ENCODE data around the gene AHSG. TPM values are rescaled to one million over a fixed set of nuclear protein-coding genes. Genes with fewer than 3 reads are reported as not detected.

AHSG gene
- total and polyA plus RNA-seq, 2 donors (not counting 1 experiment from before 2014, with no cell fraction given), result not detected

DNA sequence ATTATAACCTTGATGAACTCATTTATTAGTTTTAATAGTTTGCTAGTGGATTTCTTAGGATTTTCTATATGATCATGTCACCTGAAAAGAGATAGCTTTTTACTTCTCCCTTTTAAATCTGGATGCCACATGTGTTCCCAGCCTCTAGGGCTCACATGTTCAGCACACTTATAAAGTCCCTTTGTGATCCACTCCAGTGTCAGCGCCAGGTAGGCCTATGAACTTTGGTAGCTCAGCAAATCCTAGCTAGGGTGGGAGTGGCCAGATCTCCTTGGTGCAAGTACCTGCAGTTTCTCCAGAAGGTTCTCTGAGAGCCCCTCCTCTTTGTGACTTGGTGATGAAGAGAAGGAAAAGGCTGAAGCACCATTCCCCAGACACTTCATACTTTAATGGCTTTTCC is 36.0 kb downstream of the AHSG start:
- Histone ChIP-seq H3K9me3 (ENCODE audit: control insufficient read depth, insufficient read depth, low read depth, low read length) (no peaks in the 10 kb centered on the region), H3K4me2 (ENCODE audit: extremely low read depth, insufficient read depth, low read length) (no peak overlapping the region), H3K36me3 (ENCODE audit: control insufficient read depth, insufficient read depth, low read length) (no peaks in the 10 kb centered on the region), H2AFZ (ENCODE audit: low read length) (no peak overlapping the region), H3K9ac (ENCODE audit: insufficient read depth, low read length) (no peak overlapping the region), H3K4me3 (replicated peaks in 1 of 4; ENCODE audit: control extremely low read depth in 1 of 4, insufficient read depth in 1 of 4, low read depth in 3 of 4, low read length in 4 of 4) (no peak overlapping the region), H3K4me1 (ENCODE audit: control insufficient read depth, extremely low read depth, insufficient read depth, low read length) (no peaks in the 10 kb centered on the region), H4K20me1 (ENCODE audit: control insufficient read depth, extremely low read depth, insufficient read depth, low read length) (no peaks in the 10 kb centered on the region), H3K79me2 (ENCODE audit: control insufficient read depth, insufficient read depth, low read length) (no peaks in the 10 kb centered on the region), H3K27me3 (ENCODE audit: control insufficient read depth, insufficient read depth, low read length) (no peaks in the 10 kb centered on the region), H3K27ac (ENCODE audit: insufficient read depth, low read length) (no peak overlapping the region)
- DNase-seq (ENCODE audit: low read depth in 2 of 2), result no peak
- no peak for TF ChIP-seq EZH2 (IDR thresholded peaks at IDR 0.05; ENCODE audit: low read length, missing control alignments)
- TF ChIP-seq, protein P1, sequence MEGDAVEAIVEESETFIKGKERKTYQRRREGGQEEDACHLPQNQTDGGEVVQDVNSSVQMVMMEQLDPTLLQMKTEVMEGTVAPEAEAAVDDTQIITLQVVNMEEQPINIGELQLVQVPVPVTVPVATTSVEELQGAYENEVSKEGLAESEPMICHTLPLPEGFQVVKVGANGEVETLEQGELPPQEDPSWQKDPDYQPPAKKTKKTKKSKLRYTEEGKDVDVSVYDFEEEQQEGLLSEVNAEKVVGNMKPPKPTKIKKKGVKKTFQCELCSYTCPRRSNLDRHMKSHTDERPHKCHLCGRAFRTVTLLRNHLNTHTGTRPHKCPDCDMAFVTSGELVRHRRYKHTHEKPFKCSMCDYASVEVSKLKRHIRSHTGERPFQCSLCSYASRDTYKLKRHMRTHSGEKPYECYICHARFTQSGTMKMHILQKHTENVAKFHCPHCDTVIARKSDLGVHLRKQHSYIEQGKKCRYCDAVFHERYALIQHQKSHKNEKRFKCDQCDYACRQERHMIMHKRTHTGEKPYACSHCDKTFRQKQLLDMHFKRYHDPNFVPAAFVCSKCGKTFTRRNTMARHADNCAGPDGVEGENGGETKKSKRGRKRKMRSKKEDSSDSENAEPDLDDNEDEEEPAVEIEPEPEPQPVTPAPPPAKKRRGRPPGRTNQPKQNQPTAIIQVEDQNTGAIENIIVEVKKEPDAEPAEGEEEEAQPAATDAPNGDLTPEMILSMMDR (conservative IDR thresholded peaks at IDR 0.05 in 1 of 2, IDR thresholded peaks at IDR 0.05 in 1 of 2; ENCODE audit: low read depth in 1 of 2, low read length in 2 of 2), result no peak

DNA sequence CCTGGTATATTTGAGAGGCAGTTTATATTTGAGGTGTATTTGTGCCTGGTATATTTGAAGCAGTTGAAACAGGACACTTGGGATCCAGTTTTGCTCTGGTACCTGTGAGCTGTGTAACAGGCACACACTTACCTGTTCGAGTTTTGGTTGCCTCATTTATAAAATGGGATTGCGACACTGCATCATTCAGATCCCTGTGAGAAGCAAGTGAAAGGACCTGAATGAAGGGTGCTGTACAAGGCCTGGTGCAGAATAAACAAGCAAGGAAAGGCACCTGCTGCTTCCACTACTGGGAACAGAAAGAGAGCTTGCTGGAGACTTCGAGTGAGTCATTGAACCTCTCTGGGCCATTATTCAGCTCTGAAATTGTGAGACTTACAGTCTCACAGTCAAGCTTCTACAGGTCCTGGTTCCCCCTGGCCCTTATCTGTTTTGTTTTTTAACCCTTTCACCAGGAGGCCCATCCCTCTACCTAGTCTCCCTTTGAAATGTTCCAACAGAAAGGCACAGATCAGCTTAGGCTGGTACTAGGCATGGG is 38.9 kb downstream of the AHSG start:
- no peak for DNase-seq (ENCODE audit: low read depth in 2 of 2)
- H4K20me1 ChIP-seq (ENCODE audit: control insufficient read depth, extremely low read depth, insufficient read depth, low read length), result no peaks in the 10 kb centered on the region
- no peaks in the 10 kb centered on the region for H3K36me3 ChIP-seq (ENCODE audit: control insufficient read depth, insufficient read depth, low read length)
- H3K9ac ChIP-seq (ENCODE audit: insufficient read depth, low read length), result no peak overlapping the region
- no peaks in the 10 kb centered on the region for H3K79me2 ChIP-seq (ENCODE audit: control insufficient read depth, insufficient read depth, low read length)
- no peak overlapping the region for H3K4me2 ChIP-seq (ENCODE audit: extremely low read depth, insufficient read depth, low read length)
- H3K27ac ChIP-seq (ENCODE audit: insufficient read depth, low read length), result no peak overlapping the region
- no peaks in the 10 kb centered on the region for H3K9me3 ChIP-seq (ENCODE audit: control insufficient read depth, insufficient read depth, low read depth, low read length)
- H3K4me3 ChIP-seq (replicated peaks in 1 of 4; ENCODE audit: control extremely low read depth in 1 of 4, insufficient read depth in 1 of 4, low read depth in 3 of 4, low read length in 4 of 4), result no peak overlapping the region
- H3K4me1 ChIP-seq (ENCODE audit: control insufficient read depth, extremely low read depth, insufficient read depth, low read length), result no peaks in the 10 kb centered on the region
- H3K27me3 ChIP-seq (ENCODE audit: control insufficient read depth, insufficient read depth, low read length), result no peaks in the 10 kb centered on the region
- TF ChIP-seq, protein P1 (conservative IDR thresholded peaks at IDR 0.05 in 1 of 2, IDR thresholded peaks at IDR 0.05 in 1 of 2; ENCODE audit: low read depth in 1 of 2, low read length in 2 of 2), result no peak
- no peak for TF ChIP-seq EZH2 (IDR thresholded peaks at IDR 0.05; ENCODE audit: low read length, missing control alignments)
- no peak overlapping the region for H2AFZ ChIP-seq (ENCODE audit: low read length)

DNA sequence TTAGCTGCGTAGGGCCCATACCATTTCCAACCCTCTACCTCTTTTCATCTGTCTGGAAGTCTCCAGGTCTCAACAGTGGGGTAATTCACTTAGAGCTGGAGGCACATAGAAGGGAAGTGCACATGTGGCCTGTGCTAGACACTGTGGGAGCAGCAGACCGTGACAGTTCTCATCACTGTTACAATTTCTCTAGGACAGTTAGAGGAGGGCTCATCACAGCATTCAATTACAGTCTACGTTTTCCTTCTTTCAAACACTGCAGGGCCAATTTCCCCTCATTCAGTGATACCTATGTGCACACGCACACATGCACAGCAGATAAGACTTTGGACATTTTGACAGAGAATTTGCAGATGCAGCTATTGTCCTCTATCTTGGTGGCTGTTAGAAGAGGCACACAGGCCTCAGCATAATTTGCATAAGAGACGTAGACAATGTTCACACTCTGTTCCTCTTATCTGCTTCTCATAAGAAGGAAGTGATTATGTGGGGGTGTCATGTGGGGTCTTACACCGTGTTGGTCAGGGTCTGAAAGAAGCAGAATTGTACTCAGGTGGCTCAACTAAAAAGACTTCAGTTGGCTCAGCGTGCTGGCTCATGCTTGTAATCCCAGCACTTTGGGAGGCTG is 40.3 kb downstream of the AHSG start:
- H3K9me3 ChIP-seq (ENCODE audit: control insufficient read depth, insufficient read depth, low read depth, low read length), result no peaks in the 10 kb centered on the region
- no peaks in the 10 kb centered on the region for H4K20me1 ChIP-seq (ENCODE audit: control insufficient read depth, extremely low read depth, insufficient read depth, low read length)
- no peak for TF ChIP-seq EZH2 (IDR thresholded peaks at IDR 0.05; ENCODE audit: low read length, missing control alignments)
- TF ChIP-seq, protein P1 (conservative IDR thresholded peaks at IDR 0.05 in 1 of 2, IDR thresholded peaks at IDR 0.05 in 1 of 2; ENCODE audit: low read depth in 1 of 2, low read length in 2 of 2), result no peak
- no peak overlapping the region for H3K9ac ChIP-seq (ENCODE audit: insufficient read depth, low read length)
- no peak for DNase-seq (ENCODE audit: low read depth in 2 of 2)
- no peaks in the 10 kb centered on the region for H3K4me1 ChIP-seq (ENCODE audit: control insufficient read depth, extremely low read depth, insufficient read depth, low read length)
- no peak overlapping the region for H3K4me3 ChIP-seq (replicated peaks in 1 of 4; ENCODE audit: control extremely low read depth in 1 of 4, insufficient read depth in 1 of 4, low read depth in 3 of 4, low read length in 4 of 4)
- no peak overlapping the region for H3K27ac ChIP-seq (ENCODE audit: insufficient read depth, low read length)
- H3K27me3 ChIP-seq (ENCODE audit: control insufficient read depth, insufficient read depth, low read length), result no peaks in the 10 kb centered on the region
- no peaks in the 10 kb centered on the region for H3K79me2 ChIP-seq (ENCODE audit: control insufficient read depth, insufficient read depth, low read length)
- H3K4me2 ChIP-seq (ENCODE audit: extremely low read depth, insufficient read depth, low read length), result no peak overlapping the region
- no peaks in the 10 kb centered on the region for H3K36me3 ChIP-seq (ENCODE audit: control insufficient read depth, insufficient read depth, low read length)
- H2AFZ ChIP-seq (ENCODE audit: low read length), result no peak overlapping the region

Measured in fibroblast of lung (primary cell).